Stimulated activated CD4-positive, alpha-beta T cell treated with anti-CD3 and anti-CD28 coated beads, Interleukin-4, amount 100 ng/mL, for 48 hours (primary cell): ENCODE data around the gene ARHGEF16.

Source experiments
- DNase-seq, 2 donors: peaks; one replicate each; pipeline ENCODE4 v3.0.0-alpha.2; 2020; ENCODE audit warnings: low read depth in 2 of 2

ARHGEF16 gene

DNA sequence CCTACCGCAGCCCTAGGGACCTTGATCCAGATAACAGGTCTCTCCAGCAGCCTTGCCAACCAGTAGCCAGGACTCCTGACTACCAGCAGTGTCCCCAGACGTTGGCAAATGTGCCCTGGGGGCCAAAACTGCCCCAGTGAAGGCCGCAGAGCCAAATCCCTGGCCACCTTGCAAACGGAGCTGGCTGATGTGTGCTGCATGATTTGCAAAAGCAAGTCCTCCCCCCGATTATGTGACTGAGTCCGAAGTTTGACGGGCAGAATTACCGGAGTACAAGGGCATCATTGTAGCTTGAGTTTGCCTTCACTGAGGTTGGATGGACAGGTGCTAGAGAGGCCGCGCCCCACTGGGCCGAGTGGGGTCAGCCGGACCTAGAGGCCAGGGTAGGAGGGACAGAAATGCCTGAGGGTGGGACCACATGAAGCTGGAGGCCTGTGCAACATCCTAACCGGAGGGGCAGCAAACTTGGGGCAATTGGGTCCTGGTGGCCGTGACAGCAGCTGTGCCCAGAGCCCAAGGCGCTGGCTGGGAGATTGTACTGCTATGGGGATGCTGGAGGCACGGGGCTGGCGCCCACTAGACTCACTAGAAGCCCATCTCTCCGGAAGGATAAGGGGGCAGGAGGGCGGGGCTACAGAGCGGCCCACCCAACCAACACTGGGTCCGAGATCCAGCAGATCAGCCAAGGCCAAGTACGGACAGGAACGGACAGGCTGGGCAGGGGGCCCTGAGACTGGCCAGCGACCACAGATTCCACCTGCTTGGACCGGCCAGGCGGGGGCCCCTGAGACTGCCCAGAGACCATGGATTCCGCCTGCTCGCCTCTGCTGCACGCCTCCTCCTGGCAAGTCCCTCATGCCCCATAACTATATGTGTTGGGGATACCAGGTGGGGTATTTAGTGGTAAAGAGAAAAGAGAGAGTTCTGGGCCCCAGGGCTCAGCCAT, 2.8 kb downstream of the ARHGEF16 start:
- DNase-seq: no peak

GRCh38 chr1:3457910-3458883, 3.7 kb downstream of the ARHGEF16 start:
- DNase-seq: no peak

DNA sequence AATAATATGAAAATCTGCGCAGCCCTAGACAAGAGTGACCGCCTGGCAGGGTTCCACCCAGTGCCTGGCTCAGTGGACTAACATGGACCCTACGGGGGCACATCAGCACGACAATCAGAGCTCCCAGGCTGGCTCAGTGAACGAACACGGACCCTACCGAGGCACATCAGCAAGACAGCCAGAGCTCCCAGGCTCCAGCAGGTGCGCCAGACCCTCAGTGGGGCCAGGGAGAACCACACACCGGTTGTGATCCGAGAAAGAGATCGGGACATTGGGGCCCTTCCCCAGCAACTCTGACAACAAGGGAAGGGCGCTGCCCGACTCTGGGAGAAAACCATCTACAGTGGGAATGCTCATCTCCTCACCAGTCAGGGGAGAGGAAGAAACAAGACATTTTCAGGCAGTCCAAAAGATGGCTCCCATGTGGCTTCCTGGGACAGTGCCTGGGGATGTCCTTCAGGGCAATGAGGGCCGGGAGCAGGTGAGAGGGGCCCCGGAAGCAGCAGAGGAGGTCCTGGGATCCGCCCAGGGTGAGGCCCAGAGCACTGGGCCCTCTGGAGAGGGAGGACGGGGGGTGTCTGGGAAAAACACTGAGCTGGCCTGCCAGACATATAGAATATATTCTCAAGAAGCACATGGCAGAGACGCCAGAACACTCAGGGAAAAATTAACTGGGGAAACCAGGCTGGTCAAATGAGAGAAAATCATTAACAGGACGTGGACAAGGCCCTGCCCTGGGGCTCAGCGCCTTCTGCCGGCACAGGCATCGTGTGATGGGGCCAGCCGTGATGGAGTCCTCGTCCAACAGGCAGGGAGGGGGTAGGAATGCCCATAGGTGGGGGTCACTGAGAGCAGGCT, 4.8 kb downstream of the ARHGEF16 start:
- no peak for DNase-seq

- no peak for DNase-seq
Measured at GRCh38 chr1:3459940-3460671, 5.6 kb downstream of the ARHGEF16 start.

DNA sequence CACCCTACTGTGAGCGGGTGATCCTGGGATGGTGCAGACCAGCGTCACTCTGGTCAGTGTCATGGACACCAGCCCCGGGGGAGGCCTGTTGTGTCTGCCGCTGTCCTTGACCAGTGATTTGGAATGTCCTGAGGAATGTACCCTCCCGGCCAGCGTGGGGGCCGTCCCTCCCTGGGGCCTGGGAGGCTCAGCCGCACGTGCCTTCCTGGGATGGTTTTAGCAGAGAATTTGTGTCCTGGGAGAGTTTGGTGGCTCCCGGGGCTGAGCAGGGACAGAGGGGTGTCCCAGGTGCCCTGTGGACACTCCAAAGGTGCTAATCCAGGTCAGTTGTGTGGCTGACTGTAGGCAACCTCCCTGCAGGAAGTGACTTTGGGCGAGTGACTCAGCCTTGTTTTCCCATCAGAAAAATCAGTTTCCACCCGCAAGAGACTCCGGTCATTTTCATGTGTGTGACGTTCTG, 6.2 kb downstream of the ARHGEF16 start:
- DNase-seq: no peak

DNA sequence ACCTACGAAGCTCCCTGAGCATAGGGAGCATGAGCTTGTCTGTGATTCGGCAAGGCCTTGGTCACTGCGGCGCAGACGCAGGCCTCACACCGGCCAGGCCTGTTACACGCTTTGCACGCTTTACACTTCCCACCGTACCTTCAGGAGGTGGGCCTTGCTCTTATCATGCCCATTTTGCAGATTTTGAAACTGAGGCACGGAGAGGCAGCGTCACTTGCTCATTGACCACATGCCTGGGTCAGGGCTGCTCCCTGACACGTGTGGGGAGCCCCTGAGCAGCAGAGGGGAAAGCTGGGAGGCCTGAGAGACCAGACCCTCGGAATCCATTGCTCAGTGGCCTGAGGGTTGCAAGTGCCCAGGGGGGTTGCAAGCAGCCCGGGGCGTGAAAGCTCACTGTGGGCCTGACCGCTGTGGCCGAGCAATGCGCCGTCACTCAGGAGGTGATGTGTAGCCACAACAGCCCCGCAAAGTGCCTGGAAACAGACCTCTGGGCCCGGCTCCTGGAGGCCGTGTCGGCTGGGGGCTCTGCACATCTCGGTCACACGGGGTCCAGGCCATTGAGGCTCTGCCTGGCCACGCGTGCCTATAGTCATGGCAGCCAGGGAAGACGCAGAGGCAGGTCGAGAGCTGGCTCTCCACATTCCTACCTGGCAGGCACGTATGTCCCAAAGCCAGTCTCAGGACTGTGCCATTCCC, 6.9 kb downstream of the ARHGEF16 start:
- DNase-seq: no peak

DNA sequence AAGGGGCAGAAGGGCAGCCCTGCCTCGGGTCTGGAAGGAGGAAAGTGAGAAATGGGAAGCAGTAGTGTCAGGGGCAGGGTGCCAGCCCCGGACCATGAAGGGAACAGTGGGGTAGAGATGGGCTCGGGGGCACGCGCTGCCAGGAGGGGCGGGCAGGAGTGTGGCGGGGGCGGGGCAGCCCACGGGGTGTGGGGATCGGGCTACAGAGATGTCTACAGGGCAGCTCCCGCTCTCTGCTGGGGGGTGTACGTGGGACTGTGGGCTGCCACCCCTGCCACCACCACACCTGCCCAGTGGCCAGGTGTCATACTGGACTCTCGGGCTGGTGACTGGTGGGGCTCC, 7.4 kb downstream of the ARHGEF16 start:
- DNase-seq: no peak

DNA sequence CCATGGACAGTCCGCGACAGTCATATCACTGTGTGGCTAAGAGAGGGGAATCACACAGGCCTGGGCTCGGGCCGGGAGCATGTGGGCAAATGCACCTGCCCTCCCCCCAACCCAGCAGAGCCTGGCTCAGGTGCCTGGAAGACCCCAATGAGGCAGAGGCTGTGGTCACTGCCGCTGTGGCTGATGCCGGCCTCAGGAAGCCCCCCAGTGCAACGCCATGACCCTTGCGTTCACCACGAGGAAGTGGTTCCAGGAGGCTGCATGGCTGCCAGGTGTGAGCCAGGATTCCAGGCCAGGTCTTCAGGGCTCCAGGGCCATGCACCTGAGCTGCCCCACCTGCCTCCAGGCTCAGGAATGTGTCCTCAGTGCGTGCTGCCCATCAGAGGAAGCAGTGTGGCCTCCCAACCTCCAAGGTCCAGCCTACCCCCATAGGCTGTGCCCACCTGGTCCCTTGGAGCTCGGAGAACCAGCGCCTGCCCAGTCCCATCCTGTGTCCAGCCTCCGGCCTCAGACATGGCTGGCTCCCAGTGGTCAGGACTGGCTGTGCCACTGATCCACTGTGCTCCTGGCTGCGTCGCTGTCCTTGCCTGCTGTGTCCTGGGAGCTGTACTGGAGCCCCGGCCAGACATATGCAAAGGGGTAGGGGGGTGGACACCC, 8.0 kb downstream of the ARHGEF16 start:
- DNase-seq: no peak

DNA sequence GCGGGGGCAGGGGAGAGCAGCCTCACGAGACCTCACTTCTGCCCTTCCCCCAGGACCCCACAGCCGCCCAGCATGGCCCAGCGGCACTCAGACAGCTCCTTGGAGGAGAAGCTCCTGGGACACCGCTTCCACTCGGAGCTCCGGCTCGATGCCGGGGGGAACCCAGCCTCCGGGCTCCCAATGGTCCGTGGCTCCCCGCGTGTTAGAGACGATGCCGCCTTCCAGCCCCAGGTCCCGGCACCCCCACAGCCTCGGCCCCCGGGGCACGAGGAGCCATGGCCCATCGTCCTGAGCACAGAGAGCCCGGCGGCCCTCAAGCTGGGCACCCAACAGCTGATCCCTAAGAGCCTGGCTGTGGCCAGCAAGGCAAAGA, 8.5 kb downstream of the ARHGEF16 start:
- no peak for DNase-seq

DNA sequence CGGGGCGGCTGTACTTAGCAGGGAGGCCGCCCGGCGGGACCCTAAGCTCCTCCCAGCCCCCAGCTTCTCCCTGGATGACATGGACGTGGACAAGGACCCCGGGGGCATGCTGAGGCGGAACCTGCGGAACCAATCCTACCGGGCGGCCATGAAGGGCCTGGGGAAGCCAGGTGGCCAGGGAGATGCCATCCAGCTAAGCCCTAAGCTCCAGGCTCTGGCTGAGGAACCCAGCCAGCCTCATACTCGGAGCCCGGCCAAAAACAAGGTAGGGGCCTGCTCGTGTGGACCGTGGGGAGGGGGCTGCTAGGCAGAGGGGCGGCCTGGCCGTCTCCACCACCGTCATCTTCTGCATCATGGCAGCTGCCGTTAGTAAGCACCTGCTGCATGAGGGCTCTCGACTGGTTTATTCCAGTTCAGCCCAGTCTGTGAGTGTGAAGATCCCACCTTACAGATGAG, 9.0 kb downstream of the ARHGEF16 start:
- no peak for DNase-seq

DNA sequence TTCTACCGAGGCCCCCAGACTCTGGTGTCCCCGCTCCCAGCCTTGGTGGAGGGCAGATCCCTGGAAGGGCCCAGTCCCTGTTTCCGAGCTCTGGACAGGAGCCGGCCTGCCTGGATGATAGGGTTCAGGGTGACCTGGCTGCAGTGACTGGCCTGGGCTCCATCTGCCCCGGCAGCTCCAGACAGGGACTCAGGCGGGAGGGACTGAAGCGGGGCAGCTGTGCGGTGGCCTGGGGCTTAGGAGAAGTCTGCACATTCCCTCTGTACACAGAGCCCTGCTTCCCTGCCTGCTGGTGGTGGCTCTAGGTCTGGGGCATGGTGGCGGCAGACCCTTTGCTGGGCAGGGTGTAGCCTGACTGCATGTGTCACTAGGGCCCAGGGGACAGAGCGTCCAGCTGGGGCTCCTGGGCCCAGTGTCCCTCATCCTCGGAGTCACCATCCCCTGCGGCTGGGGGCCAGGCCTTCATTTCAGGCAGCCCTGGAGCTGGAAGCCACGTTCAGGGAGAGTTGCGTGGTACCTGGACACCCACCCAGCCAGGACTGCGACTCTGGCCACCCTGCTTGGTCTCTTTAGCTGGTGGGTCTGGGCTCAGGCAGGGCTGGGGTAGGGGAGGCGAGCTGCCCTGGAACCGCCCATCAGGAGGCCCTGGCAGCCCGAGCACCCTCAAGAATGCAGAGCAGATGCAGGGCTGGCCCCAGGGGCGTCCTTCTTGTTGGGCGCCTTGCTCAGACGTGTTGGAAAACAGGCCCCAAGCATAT, 9.6 kb downstream of the ARHGEF16 start:
- no peak for DNase-seq

DNA sequence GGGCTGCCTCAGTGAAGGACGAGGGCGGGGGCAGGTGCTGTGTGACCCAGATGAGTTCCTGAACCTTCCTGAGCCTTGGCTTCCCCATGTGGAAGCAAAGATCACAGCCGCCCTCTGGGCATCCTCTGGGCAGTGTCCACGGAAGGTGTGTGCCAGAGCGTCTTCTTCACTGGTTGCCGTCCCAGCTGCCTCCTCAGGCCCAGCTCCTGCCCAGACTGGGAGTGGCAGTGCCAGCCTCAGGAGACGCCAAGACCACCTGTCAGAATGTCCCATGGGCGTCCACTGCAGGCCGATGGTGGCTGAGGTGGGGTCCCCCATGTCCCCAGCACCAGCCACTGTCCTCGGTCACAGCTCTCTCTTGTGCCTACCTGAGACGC, 10.2 kb downstream of the ARHGEF16 start:
- DNase-seq: no peak

DNA sequence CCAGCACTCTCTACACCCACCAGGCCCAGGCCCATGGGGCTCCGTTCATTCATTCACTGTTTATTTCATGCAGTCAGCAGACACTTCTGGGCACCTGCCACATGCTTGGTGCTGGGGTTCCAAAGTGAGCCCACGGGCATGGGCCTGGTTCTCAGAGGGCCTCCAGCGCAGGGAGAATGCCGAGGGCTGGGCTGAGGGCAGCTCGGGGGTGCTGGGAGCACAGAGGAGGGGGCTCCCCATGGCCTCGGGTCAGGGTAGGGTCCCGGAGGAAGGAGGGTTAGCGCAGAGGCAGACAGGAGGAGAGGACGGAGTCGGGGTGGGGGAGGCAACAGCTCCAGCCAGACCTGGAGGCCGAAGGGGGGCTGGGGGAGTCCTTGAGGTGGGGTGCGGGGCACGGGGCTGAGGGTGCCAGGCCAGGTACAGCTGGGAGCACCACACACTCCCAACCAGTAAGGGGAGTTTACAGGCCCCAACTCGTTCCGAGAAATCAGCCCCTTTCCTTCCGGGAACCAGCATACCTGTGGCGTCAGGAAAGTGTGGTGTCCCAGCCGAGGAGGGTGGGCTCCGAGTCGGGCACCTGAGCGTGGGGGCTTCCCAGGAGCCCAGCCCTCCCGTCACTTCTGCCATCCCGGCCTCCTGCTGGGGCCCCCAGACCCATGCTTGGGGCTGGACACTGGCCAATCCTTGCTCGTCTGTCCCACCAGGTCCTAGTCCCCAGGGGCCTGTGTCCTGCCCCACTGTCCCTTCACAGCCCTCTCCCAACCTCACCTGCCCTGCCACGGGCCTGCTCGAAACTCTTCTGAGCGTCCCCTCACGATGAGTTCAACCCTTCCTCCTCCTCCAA, 10.8 kb downstream of the ARHGEF16 start:
- DNase-seq: no peak

DNA sequence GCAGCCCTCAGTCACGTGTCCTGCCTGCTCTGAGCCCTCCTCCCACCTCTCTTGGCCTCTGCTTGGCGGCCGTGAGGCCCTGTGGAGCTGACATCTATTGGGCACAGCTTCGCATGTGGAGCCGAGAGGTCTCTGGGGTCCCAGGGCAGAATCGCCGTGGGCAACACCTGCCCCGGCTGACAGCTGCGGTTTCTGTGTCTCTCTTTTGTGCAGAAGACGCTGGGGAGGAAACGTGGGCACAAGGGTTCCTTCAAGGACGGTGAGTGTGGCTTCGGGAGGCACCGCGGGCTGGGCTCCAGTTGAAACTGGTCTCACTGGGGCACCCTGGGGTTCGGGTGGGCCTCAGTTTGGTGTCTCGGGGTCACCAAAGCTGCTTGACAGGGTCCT, 11.5 kb downstream of the ARHGEF16 start:
- DNase-seq: no peak

DNA sequence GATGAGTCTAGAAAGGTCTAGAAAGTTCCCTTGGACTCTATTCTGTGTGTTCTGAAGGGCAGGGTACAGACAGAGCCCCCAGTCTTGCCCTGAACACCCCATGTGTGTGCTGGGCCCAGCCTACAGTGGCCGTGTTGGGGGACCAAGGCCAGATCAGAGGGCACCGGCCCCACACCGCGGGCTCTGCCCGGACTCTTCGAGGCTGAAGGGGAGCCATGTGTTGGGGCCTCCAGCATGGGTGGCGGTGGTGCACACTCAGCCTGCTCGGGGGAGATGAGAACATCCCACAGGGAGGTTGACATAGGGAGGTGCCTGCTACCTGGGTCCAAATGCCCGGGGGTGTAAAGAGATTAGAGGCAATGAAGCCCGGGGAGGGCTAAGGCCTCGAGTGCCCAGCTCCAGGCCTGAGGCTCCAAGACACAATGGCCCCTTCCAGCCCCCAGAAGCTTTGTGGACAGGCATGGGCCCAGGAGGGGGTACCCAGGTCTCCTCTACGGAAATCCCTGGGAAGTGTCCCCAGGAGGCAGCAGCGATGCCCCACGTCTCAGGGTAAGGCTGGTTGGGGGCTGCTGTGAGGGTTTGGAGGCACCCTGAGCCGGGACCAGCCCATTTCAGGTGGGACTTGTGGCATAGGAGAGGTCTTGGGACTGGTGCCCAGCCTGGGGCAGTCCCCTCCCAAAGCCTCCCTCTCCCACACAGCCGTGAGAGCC, 12.1 kb downstream of the ARHGEF16 start:
- DNase-seq: no peak

GRCh38 chr1:3467096-3468036, 12.9 kb downstream of the ARHGEF16 start:
- no peak for DNase-seq
